Upper lobe of right lung (tissue), 1 donor: ENCODE measurements around the gene SGSM2. TPM values are rescaled to one million over a fixed set of nuclear protein-coding genes. Genes with fewer than 3 reads are reported as not detected.

Experiments used
- ATAC-seq: fragments of 200-7000 bp; cut with Tn5 transposase; one replicate; pipeline ENCODE4 v1.9.1; 2020; ENCODE audit warnings: mild to moderate bottlenecking, moderate library complexity
- DNase-seq: peaks from one replicate; pipeline ENCODE4 v3.0.0-alpha.2; 2020
- H3K27ac ChIP-seq: fragments of 200-600 bp; one replicate; pipeline ENCODE4 v1.8.0; 2022
- H3K27me3 ChIP-seq: fragments of 200-600 bp; one replicate; pipeline ENCODE4 v1.8.0; 2022; ENCODE audit warnings: mild to moderate bottlenecking
- H3K36me3 ChIP-seq: fragments of 200-600 bp; one replicate; pipeline ENCODE4 v1.8.0; 2022
- H3K4me1 ChIP-seq: fragments of 200-600 bp; one replicate; pipeline ENCODE4 v1.8.0; 2022
- H3K4me3 ChIP-seq: fragments of 200-600 bp; one replicate; pipeline ENCODE4 v1.8.0; 2022; ENCODE audit warnings: mild to moderate bottlenecking
- H3K9me3 ChIP-seq: fragments of 200-600 bp; one replicate; pipeline ENCODE4 v1.8.0; 2022
- CTCF ChIP-seq: fragments of 200-600 bp; IDR thresholded peaks from one replicate; pipeline ENCODE4 v1.8.0; 2022; ENCODE audit warnings: antibody characterized with exemption
- intact Hi-C: fragments of 100-400 bp; cut with DNase I; formaldehyde crosslinking; loops from one replicate; pipeline ENCODE4 v1.11.0; 2022
- long read RNA-seq: library from polyadenylated mRNA; unstranded; transcript quantifications from one replicate; pipeline ENCODE4 v2.0.0, GENCODE V29; 2021
- total RNA-seq: library from RNA; stranded (reverse); fragmentation: NEBNext Ultra II Directional; extraction: Animal tissue kit (Norgen Biotek cat#: 25700); gene quantifications from one replicate; pipeline ENCODE4 v1.2.1, GENCODE V29; 2021
- donor health status: DM: no; HTN: yes; CAD: no; lungs with severe emphysema.

Gene SGSM2, protein sequence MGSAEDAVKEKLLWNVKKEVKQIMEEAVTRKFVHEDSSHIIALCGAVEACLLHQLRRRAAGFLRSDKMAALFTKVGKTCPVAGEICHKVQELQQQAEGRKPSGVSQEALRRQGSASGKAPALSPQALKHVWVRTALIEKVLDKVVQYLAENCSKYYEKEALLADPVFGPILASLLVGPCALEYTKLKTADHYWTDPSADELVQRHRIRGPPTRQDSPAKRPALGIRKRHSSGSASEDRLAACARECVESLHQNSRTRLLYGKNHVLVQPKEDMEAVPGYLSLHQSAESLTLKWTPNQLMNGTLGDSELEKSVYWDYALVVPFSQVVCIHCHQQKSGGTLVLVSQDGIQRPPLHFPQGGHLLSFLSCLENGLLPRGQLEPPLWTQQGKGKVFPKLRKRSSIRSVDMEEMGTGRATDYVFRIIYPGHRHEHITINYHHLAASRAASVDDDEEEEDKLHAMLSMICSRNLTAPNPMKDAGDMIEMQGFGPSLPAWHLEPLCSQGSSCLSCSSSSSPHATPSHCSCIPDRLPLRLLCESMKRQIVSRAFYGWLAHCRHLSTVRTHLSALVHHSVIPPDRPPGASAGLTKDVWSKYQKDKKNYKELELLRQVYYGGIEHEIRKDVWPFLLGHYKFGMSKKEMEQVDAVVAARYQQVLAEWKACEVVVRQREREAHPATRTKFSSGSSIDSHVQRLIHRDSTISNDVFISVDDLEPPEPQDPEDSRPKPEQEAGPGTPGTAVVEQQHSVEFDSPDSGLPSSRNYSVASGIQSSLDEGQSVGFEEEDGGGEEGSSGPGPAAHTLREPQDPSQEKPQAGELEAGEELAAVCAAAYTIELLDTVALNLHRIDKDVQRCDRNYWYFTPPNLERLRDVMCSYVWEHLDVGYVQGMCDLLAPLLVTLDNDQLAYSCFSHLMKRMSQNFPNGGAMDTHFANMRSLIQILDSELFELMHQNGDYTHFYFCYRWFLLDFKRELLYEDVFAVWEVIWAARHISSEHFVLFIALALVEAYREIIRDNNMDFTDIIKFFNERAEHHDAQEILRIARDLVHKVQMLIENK
- 55.0 TPM for total RNA-seq
- long read RNA-seq, full-length matches to known transcripts = 19 of 103 reads
- long read RNA-seq, partial matches to known transcripts = 42 of 103 reads
- long read RNA-seq, other reads (novel, unspliced or antisense) = 42 of 103 reads

DNA sequence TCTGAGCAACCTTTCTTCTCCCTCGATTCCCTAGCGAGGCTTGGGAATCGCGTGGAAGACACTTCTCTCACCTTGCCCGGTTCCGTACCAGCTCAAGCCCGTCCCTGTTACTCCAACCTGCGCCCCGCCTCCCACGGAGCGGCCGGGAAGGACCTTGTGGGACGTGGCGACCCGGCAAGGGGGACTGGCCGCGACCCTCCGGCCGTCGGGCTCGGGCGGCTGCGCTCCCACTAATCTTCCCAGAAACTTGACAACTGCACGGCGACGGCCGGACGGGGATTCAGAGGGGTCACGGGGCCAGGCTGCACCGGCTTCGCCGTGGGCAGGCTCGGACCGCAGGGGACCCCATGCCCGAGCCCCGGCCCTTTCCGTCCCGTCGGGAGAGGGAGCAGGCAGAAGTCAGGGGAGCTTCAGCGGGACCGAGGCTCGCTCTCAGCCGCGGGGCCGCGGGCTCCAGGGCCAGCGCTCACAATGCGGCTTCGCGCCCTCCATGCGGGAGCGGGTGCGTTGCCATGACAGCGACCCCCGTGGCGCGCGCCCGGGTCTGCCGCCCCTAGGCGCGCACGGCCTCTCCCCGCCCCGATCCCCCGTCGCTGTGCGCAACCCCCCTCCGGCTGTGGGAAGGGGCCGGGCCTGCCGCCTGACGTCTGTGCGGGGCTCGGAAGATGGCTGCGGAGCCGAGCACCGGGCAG, at the start of gene SGSM2:
Gene SGSM2, plus strand, starts transcription at position 650 of the 692 bp plus-strand sequence. CDS start 188 bp downstream, outside the sequence.
- ATAC-seq = peak; percentile 79
- peaks cover 18% of the 10 kb centered on the region for H3K4me1 ChIP-seq
- intact Hi-C loops = no loop called here
- DNase-seq = peak; percentile 86
- H3K36me3 ChIP-seq = peaks cover 42% of the 10 kb centered on the region
- H3K27me3 ChIP-seq = no peaks in the 10 kb centered on the region
- TF ChIP-seq CTCF = no peak
- H3K9me3 ChIP-seq = no peaks in the 10 kb centered on the region
- peak within 1 kb of the TSS; percentile 79 for H3K27ac ChIP-seq
- peak within 1 kb of the TSS; percentile 84 for H3K4me3 ChIP-seq

DNA sequence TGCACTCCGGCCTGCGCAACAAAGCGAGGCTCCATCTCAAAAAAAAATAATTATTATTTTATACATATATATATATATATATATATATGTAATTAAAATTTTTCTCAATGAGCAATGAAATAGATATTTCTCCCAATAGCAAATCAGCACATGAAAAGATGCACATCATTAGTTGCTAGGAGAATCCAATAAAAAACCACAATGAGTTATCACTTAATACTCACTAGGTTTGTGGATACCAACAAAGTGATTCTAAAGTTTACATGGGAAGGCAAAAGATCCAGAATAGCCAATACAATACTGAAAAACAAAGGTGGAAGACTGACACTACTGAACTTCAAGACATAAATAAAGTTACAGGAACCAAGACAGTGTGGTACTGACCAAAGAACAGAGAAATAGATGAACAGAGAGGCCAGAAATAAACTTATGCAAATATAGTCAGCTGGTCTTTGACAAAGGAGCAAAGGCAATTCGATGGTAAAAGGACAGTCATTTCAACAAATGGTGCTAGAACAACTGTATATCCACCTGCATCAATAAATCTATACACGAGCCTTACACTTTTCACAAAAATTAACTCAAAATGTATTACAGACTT, 47.3 kb upstream of the SGSM2 start:
- TF ChIP-seq CTCF = no peak

DNA sequence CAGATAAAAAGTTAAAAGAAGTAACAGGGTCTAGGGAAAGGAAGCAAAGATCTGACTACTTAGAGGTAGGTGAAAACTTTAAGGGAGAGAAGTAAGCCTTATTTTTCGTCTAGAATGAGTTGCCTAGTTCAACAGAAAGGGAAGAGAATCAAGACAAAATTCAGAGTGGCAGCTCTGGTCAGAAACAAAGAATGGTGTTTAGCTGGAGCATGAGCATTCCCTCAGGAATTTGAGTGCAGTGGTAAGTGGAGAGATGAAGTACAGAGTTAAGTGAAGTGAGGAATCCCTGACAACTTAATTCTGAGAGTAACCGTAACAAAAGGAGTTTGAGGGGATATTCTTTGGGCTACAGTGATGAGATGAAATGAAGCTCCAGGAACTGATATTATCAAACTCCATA, 45.2 kb upstream of the SGSM2 start:
- Histone ChIP-seq H3K27ac (no peak overlapping the region), H3K27me3 (no peaks in the 10 kb centered on the region), H3K4me3 (no peak overlapping the region), H3K4me1 (no peaks in the 10 kb centered on the region), H3K36me3 (peaks cover 88% of the 10 kb centered on the region), H3K9me3 (no peaks in the 10 kb centered on the region)
- TF ChIP-seq CTCF = no peak
- ATAC-seq (peak; percentile 39), DNase-seq (no peak)
- intact Hi-C loops = no loop called here

More for the DNA sequence above, 47.3 kb upstream of the SGSM2 start:
- Histone ChIP-seq H3K36me3 (peaks cover 82% of the 10 kb centered on the region), H3K27me3 (no peaks in the 10 kb centered on the region), H3K27ac (no peak overlapping the region), H3K4me3 (no peak overlapping the region), H3K4me1 (no peaks in the 10 kb centered on the region), H3K9me3 (no peaks in the 10 kb centered on the region)
- intact Hi-C loops = no loop called here
- ATAC-seq (no peak), DNase-seq (no peak)

DNA sequence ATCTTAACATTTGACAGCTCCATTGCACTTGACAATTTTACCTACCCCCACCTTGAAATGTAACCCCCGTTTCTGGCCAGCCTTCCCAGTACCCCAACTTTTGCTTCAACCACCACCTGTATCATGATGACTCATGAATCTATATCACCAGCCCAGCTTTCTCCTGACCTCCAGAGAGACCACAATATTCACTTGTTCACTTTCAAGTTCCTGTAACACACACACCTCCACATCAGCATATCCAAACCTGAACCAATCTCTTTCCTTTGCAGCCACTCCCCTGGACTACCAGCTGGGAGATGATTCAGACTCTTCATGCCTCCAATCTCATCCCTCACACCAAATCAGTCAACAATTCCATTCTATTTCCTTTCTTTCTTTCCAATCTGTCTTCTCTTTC, 41.7 kb upstream of the SGSM2 start:
- intact Hi-C loops = no loop called here
- ATAC-seq = no peak
- no peaks in the 10 kb centered on the region for H3K9me3 ChIP-seq
- no peak for TF ChIP-seq CTCF
- no peaks in the 10 kb centered on the region for H3K4me1 ChIP-seq
- H3K4me3 ChIP-seq = no peak overlapping the region
- no peaks in the 10 kb centered on the region for H3K27me3 ChIP-seq
- H3K36me3 ChIP-seq = peaks cover 82% of the 10 kb centered on the region
- no peak for DNase-seq
- no peak overlapping the region for H3K27ac ChIP-seq

DNA sequence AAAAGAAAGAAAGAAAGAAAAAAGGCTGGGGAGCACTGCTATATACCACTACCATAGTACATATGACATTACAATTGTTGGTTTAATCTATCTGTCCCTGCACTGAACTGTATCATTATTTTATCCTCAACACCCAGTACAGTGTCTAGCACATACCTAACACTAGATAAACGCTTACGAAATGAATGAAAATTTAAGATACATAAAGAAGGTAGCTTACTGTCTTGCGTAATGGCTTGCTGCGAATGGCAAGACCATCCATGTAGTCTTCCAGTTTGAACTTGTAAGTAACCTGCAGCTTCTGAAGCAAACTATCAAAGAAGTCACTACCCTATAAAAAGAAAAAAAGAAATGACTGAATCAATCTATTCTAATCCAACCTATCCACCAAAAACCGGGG, 40.3 kb upstream of the SGSM2 start:
- H3K4me1 ChIP-seq = peaks cover 9% of the 10 kb centered on the region
- no peak for DNase-seq

More for the DNA sequence above, 40.3 kb upstream of the SGSM2 start:
- Histone ChIP-seq H3K27me3 (no peaks in the 10 kb centered on the region), H3K9me3 (no peaks in the 10 kb centered on the region), H3K27ac (no peak overlapping the region), H3K36me3 (peaks cover 67% of the 10 kb centered on the region), H3K4me3 (no peak overlapping the region)
- intact Hi-C loops = no loop called here
- TF ChIP-seq CTCF = no peak
- no peak for ATAC-seq
